Measurements from ENCODE around the gene CEBPZOS. TPM values are rescaled to one million over a fixed set of nuclear protein-coding genes. Genes with fewer than 3 reads are reported as not detected.

CEBPZOS gene
- total and polyA plus RNA-seq, 9 of the 15 experiments (the other 6 are each of a cell fraction or from before 2014, with no cell fraction given), result 21.7 to 64.8 (median 46.7) TPM

DNA sequence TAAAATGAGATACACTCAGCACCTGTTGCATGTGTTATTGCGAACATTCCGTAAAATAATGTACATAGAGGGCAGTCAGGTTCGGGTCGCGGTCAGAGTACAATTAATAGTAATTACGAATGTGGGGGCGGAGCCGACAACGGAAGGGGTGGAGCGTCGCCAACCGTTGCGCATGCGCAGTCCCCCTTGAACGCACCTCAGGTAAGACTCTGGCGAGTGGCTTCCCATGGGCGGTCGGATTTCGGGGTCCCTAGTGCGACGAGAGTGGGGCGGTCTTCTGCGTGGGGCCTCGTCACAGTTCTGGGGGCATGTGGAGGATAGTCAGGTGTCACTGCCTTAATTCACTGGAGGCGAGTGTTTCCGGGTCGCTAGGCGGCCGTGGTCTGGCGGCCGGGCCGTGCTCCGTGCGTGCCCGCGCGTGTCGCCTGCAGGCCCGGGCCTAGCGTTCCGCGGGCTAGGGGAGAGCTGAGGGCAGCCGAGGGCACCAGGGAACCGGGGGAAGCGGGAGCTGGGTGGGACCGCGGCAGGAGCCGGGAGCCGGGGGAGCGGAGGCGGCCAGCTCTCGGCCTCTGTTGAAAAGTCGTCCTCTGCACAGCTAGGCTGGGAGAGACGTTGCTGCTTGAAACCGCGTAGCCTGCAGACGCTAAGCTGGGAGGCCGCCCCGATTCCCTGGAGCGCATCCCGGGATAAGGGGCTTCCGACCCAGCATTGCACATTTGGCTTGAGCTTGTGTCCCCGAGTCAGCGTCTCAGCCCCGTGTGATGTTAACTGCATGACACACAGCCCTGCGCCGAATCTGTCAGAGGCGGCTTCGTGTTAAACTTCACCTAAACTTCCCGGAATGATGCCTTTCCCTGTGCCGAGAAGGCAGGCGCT lies at the start of gene CEBPZOS (continued):
- 0 out of 2 replicates have a peak, but pooled peaks have one; percentile 57 for TF ChIP-seq THRB (CRISPR knock-in tag; conservative IDR thresholded peaks at IDR 0.05)
- peak; percentile 70 for TF ChIP-seq ZNF592 (IDR thresholded peaks at IDR 0.05)
- TF ChIP-seq, protein P1, sequence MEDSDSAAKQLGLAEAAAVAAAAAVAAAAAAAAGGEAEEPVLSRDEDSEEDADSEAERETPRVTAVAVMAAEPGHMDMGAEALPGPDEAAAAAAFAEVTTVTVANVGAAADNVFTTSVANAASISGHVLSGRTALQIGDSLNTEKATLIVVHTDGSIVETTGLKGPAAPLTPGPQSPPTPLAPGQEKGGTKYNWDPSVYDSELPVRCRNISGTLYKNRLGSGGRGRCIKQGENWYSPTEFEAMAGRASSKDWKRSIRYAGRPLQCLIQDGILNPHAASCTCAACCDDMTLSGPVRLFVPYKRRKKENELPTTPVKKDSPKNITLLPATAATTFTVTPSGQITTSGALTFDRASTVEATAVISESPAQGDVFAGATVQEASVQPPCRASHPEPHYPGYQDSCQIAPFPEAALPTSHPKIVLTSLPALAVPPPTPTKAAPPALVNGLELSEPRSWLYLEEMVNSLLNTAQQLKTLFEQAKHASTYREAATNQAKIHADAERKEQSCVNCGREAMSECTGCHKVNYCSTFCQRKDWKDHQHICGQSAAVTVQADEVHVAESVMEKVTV (CRISPR knock-in tag; IDR thresholded peaks at IDR 0.05), result no peak
- TF ChIP-seq, protein P2, sequence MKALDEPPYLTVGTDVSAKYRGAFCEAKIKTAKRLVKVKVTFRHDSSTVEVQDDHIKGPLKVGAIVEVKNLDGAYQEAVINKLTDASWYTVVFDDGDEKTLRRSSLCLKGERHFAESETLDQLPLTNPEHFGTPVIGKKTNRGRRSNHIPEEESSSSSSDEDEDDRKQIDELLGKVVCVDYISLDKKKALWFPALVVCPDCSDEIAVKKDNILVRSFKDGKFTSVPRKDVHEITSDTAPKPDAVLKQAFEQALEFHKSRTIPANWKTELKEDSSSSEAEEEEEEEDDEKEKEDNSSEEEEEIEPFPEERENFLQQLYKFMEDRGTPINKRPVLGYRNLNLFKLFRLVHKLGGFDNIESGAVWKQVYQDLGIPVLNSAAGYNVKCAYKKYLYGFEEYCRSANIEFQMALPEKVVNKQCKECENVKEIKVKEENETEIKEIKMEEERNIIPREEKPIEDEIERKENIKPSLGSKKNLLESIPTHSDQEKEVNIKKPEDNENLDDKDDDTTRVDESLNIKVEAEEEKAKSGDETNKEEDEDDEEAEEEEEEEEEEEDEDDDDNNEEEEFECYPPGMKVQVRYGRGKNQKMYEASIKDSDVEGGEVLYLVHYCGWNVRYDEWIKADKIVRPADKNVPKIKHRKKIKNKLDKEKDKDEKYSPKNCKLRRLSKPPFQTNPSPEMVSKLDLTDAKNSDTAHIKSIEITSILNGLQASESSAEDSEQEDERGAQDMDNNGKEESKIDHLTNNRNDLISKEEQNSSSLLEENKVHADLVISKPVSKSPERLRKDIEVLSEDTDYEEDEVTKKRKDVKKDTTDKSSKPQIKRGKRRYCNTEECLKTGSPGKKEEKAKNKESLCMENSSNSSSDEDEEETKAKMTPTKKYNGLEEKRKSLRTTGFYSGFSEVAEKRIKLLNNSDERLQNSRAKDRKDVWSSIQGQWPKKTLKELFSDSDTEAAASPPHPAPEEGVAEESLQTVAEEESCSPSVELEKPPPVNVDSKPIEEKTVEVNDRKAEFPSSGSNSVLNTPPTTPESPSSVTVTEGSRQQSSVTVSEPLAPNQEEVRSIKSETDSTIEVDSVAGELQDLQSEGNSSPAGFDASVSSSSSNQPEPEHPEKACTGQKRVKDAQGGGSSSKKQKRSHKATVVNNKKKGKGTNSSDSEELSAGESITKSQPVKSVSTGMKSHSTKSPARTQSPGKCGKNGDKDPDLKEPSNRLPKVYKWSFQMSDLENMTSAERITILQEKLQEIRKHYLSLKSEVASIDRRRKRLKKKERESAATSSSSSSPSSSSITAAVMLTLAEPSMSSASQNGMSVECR (CRISPR knock-in tag; IDR thresholded peaks at IDR 0.05), result peak; percentile 89
- TF ChIP-seq GATA2 (CRISPR knock-in tag; IDR thresholded peaks at IDR 0.05), result no peak
- no peak for TF ChIP-seq ID3 (CRISPR knock-in tag; IDR thresholded peaks at IDR 0.05)
- no peak for TF ChIP-seq ID3 (tag; IDR thresholded peaks at IDR 0.05)
- TF ChIP-seq ZNF507 (tag; conservative IDR thresholded peaks at IDR 0.05), result no peak
- TF ChIP-seq, protein P3, sequence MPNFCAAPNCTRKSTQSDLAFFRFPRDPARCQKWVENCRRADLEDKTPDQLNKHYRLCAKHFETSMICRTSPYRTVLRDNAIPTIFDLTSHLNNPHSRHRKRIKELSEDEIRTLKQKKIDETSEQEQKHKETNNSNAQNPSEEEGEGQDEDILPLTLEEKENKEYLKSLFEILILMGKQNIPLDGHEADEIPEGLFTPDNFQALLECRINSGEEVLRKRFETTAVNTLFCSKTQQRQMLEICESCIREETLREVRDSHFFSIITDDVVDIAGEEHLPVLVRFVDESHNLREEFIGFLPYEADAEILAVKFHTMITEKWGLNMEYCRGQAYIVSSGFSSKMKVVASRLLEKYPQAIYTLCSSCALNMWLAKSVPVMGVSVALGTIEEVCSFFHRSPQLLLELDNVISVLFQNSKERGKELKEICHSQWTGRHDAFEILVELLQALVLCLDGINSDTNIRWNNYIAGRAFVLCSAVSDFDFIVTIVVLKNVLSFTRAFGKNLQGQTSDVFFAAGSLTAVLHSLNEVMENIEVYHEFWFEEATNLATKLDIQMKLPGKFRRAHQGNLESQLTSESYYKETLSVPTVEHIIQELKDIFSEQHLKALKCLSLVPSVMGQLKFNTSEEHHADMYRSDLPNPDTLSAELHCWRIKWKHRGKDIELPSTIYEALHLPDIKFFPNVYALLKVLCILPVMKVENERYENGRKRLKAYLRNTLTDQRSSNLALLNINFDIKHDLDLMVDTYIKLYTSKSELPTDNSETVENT (CRISPR knock-in tag; IDR thresholded peaks at IDR 0.05), result peak; percentile 73
- no peak; the same call in 1 of the 2 replicates for TF ChIP-seq MTA2 (IDR thresholded peaks at IDR 0.05; ENCODE audit: low read depth)
